Measurements from ENCODE around the gene SORCS3. TPM values are rescaled to one million over a fixed set of nuclear protein-coding genes. Genes with fewer than 3 reads are reported as not detected.

The SORCS3 gene
- total and polyA plus RNA-seq, 10 of the 15 experiments (the other 5 are each of a cell fraction or from before 2014, with no cell fraction given), result 0.01 to 0.04 (median 0.02) TPM; not detected in 7

GRCh38 chr10:105154736-105155135 lies 513.6 kb downstream of the SORCS3 start:
- TF ChIP-seq MTA2 (IDR thresholded peaks at IDR 0.05; ENCODE audit: low read depth), result no peak
- no peak for TF ChIP-seq E2F4 (IDR thresholded peaks at IDR 0.05; ENCODE audit: low read depth, low read length)
- TF ChIP-seq RBBP5 (conservative IDR thresholded peaks at IDR 0.05), result no peak
- TF ChIP-seq JUND (IDR thresholded peaks at IDR 0.05; ENCODE audit: low read depth, low read length), result no peak
- no peak for TF ChIP-seq HCFC1 (IDR thresholded peaks at IDR 0.05; ENCODE audit: low read length)
- TF ChIP-seq ELK1 (IDR thresholded peaks at IDR 0.05; ENCODE audit: low read depth, low read length), result no peak
- TF ChIP-seq MYB (IDR thresholded peaks at IDR 0.05; ENCODE audit: borderline replicate concordance, low read depth, low read length), result no peak
- TF ChIP-seq LARP7 (IDR thresholded peaks at IDR 0.05), result no peak
- TF ChIP-seq RUNX3 (IDR thresholded peaks at IDR 0.05; ENCODE audit: low read length), result no peak
- TF ChIP-seq SREBF1 (IDR thresholded peaks at IDR 0.05; ENCODE audit: low read length), result no peak
- TF ChIP-seq ETV6 (conservative IDR thresholded peaks at IDR 0.05 in 1 of 2, IDR thresholded peaks at IDR 0.05 in 1 of 2; ENCODE audit: borderline replicate concordance in 1 of 2, low read depth in 1 of 2), result no peak
- no peak for TF ChIP-seq YBX1 (IDR thresholded peaks at IDR 0.05)
- no peak for TF ChIP-seq CREB1 (IDR thresholded peaks at IDR 0.05; ENCODE audit: low read depth)
- TF ChIP-seq CBFB (IDR thresholded peaks at IDR 0.05; ENCODE audit: low read depth), result no peak
- TF ChIP-seq FOXM1 (IDR thresholded peaks at IDR 0.05; ENCODE audit: low read depth, low read length), result no peak
- TF ChIP-seq PML (IDR thresholded peaks at IDR 0.05; ENCODE audit: low read length), result no peak
- no peak for TF ChIP-seq PAX5 (IDR thresholded peaks at IDR 0.05; ENCODE audit: borderline replicate concordance, low read depth, low read length)
- TF ChIP-seq PAX8 (IDR thresholded peaks at IDR 0.05), result no peak
- TF ChIP-seq, protein P1, sequence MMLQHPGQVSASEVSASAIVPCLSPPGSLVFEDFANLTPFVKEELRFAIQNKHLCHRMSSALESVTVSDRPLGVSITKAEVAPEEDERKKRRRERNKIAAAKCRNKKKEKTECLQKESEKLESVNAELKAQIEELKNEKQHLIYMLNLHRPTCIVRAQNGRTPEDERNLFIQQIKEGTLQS (IDR thresholded peaks at IDR 0.05; ENCODE audit: borderline replicate concordance, extremely low read depth, low read depth, low read length), result no peak
- TF ChIP-seq NR2C1 (IDR thresholded peaks at IDR 0.05), result no peak
- no peak overlapping the region for H3K4me2 ChIP-seq (ENCODE audit: control insufficient read depth, insufficient read depth)
- H3K4me1 ChIP-seq (ENCODE audit: control insufficient read depth, insufficient read depth, low read length), result no peaks in the 10 kb centered on the region
- H2AFZ ChIP-seq (ENCODE audit: control insufficient read depth, low read depth, low read length), result no peak overlapping the region
- ChIA-PET CTCF (no interaction called here), SMC1A (ENCODE audit: uncharacterized antibody, unreplicated experiment) (no interaction called here), POLR2A (interaction anchor here (0.5 kb wide), 1 partner anchor 1312 kb away, joined by 3 read pairs; no protein-coding TSS in a partner anchor), RAD21 (ENCODE audit: unreplicated experiment) (no interaction called here)
- H3K79me2 ChIP-seq (ENCODE audit: control insufficient read depth, insufficient read depth, low read length), result no peaks in the 10 kb centered on the region
- H3K9ac ChIP-seq (ENCODE audit: control insufficient read depth, insufficient read depth, low read length), result no peak overlapping the region
- in situ Hi-C loops (cut with MboI), result no loop called here
- intact Hi-C loops (cut with micrococcal nuclease; ENCODE audit: unreplicated experiment), result no loop called here
- H3K4me3 ChIP-seq, result no peak overlapping the region
- H3K27me3 ChIP-seq (replicated peaks in 1 of 2; ENCODE audit: control insufficient read depth in 2 of 2, insufficient read depth in 2 of 2, low read length in 1 of 2), result no peaks in the 10 kb centered on the region
- WGBS (ENCODE audit: insufficient coverage, insufficient replicate concordance, low lambda C conversion rate, missing lambda C conversion rate), result 59% methylated on average over 4 of the region's 4 CpGs
- no peaks in the 10 kb centered on the region for H3K36me3 ChIP-seq (ENCODE audit: control insufficient read depth in 2 of 2, insufficient read depth in 2 of 2, low read length in 1 of 2)
- H3K9me3 ChIP-seq (replicated peaks; ENCODE audit: control insufficient read depth, insufficient read depth, low read length), result no peaks in the 10 kb centered on the region
- H3K27ac ChIP-seq (ENCODE audit: control insufficient read depth, insufficient read depth), result no peak overlapping the region
- ATAC-seq, result no peak
- FAIRE-seq, result no peak
- no TSS peak for BruUV-seq (replicated peaks)
- no peaks in the 10 kb centered on the region for H4K20me1 ChIP-seq (ENCODE audit: control insufficient read depth, insufficient read depth)
- DNase-seq (ENCODE audit: low read depth, low spot score), result no peak

Data from GM12878 (cell line).